Iris pigment epithelial cell (primary cell): ENCODE measurements around the gene FADS3.

Experiments
- DNase-seq: peaks from one replicate; pipeline ENCODE4 v3.0.0-alpha.2; 2011; ENCODE audit warnings: low read depth

Gene FADS3

DNA sequence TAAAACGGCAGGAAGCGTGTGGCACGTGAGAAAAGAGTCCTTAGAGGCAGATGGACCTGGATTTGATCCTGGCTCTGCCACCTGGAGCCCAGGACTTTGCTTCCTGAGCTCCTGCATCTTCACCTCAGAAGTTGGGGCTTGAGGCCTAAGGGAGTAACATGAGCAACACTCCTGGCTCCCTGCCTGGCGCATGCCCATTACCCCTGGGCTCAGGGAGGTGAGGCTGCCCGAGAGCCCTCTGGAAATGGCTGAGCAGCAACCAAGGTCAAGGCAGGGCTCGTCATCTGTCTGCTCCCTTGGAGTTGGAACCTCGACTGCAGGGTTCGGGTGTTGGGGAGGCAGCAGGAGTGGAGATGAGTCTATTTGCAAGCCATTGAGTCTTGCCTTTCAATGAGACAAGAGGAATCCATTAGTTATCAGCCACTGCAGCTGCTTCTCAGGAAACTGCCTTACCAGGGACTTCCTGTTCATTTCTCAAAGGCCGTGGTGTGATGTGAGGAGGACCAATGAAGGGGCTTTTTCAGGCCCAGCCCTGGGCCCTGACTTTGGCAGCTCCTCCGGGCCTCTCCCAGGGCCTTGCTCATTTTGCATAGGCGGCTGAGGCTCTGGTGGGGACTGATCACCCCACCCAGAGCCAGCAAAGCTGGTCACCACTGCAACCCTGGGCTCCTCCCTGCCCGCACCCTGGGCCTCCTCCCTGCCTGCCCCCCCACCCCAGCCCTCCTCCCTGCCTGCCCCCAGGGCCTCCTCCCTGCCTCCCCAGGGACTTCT, 56.9 kb downstream of the FADS3 start:
- peak; percentile 81 for DNase-seq

DNA sequence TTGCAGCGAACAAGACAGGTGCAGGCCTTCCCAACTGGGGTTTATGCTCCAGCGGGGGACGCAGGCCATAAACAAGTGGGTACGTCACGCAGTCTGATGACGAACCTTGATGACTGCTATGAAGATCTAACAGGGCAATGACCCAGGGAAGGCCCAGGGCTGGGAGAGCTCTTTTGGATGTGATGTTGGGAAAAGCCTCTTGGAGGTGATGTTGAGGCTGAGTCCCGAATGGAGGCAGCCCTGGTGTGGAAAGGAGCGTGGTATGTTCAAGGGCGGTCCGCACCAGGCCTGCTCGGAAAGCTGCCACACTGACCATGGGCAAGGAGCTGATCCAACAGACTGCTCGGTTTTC, 57.4 kb downstream of the FADS3 start:
- DNase-seq = no peak

DNA sequence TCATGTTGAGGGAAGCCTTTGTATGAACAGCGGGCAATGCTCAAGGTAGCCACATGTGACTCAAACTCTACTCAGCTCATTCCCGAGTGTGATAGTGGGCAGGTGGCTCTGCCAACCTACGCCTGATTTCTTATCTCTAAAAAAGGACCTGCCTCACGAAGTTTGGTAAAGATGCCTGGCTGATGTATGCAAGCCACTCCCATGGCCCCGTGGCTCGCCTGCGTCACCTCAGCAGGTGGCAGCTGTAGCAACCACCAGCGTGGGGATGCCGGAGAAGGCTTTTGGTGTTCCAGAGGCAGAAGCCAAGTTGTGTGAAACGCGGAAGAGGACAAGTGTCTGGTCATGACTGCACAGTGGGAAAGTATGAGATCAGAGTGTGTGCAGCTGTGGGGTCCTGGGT, 57.9 kb downstream of the FADS3 start:
- DNase-seq = no peak

DNA sequence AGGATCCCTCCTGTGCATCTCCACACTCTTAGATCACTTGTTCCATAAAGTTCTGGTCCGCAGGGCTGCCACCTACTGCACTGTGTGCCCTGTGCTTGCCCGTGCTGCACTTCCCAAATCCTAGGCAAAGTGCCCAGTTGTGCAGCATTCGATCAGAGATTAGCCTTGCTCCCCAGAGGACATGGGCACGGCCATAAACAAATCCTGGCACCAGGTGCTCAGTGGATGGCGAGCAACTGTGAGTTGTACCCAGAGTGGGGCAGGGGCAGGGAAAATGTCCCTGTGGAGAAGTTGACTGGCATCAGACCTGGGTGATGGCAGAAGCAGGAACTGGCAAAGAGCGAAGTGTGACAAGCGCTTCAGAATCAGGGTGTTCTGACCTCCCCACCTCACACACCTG, 58.6 kb downstream of the FADS3 start:
- DNase-seq = no peak

DNA sequence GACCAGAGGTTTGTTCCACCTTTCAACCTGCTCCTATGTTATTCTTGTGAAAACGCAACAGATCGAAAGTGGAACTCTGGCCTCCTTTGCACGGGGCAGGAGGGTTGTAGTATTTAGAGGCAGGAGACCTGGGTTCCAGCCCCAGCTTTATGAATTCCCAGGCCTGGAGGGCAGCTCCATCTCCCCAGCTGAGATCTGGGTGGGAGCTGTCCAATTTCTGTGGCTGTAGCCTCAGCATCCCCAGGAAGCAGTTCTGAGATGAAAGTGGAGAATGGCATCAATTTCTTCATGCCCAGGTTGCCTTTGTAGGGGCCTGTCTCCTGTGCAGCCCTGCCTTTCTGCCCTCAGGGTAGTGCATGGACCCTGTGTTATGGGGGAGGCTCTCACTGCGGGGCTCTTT, 59.1 kb downstream of the FADS3 start:
- no peak for DNase-seq

DNA sequence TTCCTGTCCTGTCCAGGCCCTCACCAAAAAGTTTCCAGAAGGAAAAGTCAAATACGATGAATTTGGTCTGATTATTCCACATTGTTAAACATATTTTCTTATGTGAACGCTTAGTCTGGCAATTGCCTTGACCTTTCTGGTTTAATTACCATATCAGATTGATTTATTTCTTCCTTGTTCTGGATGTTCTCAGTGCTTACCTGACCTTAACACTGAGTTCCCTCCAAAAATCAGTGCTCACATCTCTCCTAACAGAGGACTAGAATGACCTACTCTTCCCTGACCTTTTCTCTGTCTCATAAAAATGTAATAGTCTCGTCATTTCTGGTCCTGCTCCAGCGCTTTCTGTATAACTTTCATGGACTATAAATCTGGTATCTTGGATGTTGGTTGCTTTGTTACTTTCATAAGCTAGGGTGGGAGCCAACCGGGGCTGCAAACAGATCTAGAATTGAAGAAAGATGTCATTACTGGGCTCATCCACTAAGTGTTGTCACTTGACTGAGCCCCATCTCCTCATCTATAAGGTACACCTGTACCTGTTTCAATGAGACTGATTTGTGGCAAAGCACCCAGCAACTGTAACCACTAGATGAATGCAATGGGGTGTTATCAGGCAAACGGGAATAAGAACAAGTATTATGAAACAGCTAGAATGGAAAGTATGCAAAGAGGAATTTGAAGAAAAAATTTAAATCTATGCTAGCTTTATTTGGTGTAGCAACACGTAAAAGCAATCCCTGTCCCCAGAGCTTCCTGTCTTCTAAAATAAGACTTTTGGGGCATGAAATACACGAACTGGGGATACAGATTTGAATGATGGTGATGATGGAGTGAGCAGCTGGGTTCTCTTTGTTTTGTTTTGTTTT, 60.9 kb downstream of the FADS3 start:
- peak; percentile 63 for DNase-seq

DNA sequence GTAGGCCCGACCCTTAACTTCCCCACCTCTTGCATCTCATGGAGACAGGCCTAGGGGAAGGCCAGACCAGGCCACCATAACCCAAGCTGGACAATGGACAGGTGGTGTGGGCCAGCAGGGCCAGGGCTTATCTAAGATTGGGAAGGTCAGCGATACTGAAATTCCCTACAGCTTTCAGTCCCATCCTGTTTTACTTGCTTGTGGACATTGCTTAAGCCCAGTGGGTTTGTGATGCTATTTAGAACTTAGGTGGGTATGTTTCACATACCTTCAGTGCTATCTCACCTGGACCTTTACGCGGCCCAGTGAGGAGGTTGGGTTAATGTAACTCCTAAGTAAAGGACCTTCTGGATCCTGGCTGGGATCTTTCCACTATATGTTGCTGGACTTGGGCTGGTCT, 61.5 kb downstream of the FADS3 start:
- no peak for DNase-seq

DNA sequence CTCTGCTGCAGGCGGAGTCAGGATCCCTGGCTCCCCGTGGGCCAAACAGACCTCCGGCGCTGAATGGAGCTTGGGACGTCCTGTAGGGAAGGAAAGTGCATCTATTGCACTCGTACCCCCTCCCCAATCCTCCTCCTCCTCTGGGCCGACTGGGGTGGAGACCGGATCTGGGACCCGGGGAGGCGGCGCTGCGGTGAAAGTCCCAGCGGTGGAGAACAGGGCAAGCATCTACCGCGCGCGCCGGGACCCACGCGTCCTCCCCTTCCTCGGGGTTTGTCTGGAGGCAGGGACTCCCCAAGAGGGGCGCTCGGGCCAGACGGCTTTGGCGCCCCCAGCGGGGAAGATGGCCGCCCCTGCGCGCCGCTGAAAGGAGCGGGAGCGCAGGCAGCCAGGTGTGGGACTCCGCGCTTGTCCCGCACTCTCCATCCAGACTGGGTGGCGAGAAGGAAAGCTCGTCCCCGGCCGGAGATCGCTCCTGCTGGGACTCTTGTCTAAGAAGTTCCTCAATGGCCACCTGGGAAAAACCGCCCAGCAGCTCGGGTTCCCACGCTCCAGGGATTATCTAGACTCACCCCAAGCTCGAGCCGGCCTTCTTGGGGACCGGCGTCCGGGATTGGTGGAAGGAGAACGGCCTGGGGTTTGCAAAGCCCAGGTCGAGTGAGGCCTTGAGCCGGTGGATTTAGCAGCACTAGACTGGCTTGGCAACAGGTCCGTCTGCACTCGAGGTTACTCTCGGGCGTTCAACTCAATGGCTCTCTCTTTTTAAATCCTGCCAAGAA, 62.5 kb downstream of the FADS3 start:
- DNase-seq = peak; percentile 76

DNA sequence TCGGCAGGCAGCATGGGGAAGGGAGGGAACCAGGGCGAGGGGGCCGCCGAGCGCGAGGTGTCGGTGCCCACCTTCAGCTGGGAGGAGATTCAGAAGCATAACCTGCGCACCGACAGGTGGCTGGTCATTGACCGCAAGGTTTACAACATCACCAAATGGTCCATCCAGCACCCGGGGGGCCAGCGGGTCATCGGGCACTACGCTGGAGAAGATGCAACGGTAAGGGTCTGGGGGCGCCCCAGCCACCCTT, 63.0 kb downstream of the FADS3 start:
- DNase-seq = no peak

DNA sequence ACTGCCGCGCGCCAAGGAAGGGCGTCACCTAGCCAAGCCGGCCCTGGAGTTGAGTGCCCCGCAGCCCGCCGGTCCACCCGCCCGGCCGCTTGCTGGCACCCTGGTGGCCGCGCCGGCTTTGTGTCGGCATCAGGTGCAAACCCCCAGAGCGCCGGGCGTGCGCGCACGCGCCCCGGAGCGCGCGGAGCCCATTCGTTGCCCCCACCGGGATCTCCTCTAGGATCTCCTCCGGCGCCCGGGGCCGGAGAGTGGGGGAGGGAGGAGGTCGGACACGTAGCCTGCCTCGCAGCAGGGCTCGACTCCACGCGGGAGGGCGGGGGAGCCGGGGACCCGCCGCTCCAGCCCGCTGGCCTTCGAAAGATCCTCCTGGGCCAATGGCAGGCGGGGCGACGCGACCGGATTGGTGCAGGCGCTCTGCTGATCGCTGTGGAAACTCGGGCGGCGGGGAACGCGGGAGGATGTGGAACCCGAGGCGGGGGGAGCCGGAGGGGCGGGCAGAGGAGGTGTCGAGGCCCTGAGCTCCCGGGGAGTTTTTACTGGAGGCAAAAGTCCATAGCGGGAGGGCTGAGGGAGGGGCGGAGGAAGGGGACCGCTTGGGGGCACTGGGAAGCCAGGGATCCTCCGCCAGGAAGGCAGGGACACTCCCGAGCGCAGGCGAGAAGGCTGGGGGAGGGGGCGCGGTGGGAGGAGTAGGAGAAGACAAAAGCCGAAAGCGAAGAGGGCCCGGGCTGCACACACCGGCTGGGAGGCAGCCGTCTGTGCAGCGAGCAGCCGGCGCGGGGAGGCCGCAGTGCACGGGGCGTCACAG, 63.6 kb downstream of the FADS3 start, which contains the start of gene FADS2:
TSS of gene FADS2 (plus strand) at position 730 of the 808 bp plus-strand sequence. CDS start 91 bp downstream, outside the sequence.
- peak; percentile 98 for DNase-seq

DNA sequence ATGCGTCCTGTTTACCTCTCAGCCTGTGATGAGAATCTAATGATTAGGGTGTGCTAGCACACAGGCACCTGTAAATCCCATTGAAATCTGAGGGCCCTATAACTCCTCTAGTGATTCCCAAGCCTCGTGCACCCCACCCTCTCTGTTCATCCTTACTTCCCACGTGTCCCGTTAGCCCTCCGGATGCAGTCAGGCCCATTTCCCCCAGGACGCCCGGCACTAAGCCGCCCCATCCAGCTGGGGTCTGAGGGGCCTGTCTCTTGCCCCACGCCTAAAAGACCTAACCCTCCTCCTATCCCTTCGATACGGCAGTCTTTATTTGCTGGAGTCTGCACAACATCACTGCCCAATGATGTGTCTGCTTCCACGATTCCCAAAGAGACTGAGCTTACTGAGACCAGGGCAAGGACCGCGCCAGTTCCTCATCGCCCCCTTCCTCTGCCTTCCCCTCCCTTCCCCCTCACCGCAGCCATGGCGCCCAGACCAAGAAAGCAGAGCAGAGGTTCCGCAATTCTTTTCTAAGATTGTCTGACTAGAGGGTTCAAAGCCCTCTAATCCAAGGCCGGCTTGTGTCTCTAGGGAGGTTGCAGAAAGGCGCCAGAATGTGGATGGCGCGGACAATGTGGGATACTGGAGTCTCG, 64.3 kb downstream of the FADS3 start:
- no peak for DNase-seq
